Measurements from ENCODE around the gene SEC24D. TPM values are rescaled to one million over a fixed set of nuclear protein-coding genes. Genes with fewer than 3 reads are reported as not detected.
A peak's percentile ranks its signal among the peaks of the same experiment; 100 is the strongest.

SEC24D gene
- total RNA-seq, 2 experiments from 2014 or later = 25.2 to 26.4 TPM

DNA sequence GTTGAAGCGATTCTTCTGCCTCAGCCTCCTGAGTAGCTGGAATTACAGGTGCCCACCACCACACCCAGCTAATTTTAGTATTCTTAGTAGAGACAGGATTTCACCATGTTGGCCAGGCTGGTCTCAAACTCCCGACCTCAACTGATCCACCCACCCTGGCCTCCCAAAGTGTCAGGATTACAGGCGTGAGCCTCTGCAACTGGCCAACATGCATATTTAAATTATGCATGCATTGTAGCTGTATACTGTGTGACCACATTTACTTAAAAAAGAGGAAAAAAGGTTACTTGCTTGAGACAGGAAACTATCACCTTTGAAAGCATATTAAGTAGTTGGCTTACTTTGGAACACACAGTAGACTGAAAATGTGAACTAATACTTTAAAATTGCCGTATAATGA is 121.2 kb downstream of the SEC24D start:
- POLR2A ChIA-PET = no interaction called here
- TF ChIP-seq, protein P1, sequence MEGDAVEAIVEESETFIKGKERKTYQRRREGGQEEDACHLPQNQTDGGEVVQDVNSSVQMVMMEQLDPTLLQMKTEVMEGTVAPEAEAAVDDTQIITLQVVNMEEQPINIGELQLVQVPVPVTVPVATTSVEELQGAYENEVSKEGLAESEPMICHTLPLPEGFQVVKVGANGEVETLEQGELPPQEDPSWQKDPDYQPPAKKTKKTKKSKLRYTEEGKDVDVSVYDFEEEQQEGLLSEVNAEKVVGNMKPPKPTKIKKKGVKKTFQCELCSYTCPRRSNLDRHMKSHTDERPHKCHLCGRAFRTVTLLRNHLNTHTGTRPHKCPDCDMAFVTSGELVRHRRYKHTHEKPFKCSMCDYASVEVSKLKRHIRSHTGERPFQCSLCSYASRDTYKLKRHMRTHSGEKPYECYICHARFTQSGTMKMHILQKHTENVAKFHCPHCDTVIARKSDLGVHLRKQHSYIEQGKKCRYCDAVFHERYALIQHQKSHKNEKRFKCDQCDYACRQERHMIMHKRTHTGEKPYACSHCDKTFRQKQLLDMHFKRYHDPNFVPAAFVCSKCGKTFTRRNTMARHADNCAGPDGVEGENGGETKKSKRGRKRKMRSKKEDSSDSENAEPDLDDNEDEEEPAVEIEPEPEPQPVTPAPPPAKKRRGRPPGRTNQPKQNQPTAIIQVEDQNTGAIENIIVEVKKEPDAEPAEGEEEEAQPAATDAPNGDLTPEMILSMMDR (IDR thresholded peaks at IDR 0.05) = no peak
- intact Hi-C loops (cut with micrococcal nuclease) = no loop called here

DNA sequence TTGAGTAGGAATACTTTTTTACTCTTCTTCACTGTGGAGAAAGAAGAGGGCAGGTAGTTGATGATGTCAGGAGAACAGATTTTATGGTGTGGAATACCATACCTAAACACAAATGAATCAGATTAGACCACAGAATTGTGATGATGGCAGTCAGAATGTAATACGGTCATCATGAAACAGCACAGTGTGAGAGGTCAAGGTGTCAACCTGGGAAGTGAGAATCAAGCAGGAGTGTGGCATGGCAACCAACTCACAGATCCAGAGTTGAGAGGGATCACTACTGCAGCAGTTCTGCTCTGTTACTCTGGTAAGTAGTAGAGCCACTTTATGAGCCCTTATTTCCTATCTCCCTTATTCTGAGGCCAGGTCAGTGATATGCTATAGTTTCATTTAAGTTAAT is 123.1 kb downstream of the SEC24D start:
- TF ChIP-seq, protein P1 (IDR thresholded peaks at IDR 0.05) = no peak
- peak; percentile 47 for ATAC-seq
- Mint-ChIP-seq H3K27me3 (no peaks in the 10 kb centered on the region), H3K36me3 (ENCODE audit: low read depth) (peaks cover 14% of the 10 kb centered on the region), H3K4me3 (no peak overlapping the region), H3K9me3 (no peaks in the 10 kb centered on the region), H3K4me1 (ENCODE audit: low read depth) (peaks cover 12% of the 10 kb centered on the region), H3K27ac (peak overlapping the region; percentile 5)
- intact Hi-C loops (cut with micrococcal nuclease) = no loop called here
- ChIA-PET POLR2A (no interaction called here), CTCF (no interaction called here)
- no peak for DNase-seq

More for the DNA sequence above, 121.2 kb downstream of the SEC24D start:
- DNase-seq = no peak
- no peak overlapping the region for H3K27ac Mint-ChIP-seq
- H3K9me3 Mint-ChIP-seq = no peaks in the 10 kb centered on the region
- CTCF ChIA-PET = interaction anchor here (1.2 kb wide), 1 partner anchor 8 kb away, joined by 3 read pairs; no protein-coding TSS in a partner anchor
- H3K27me3 Mint-ChIP-seq = no peaks in the 10 kb centered on the region
- H3K36me3 Mint-ChIP-seq (ENCODE audit: low read depth) = peaks cover 14% of the 10 kb centered on the region
- H3K4me1 Mint-ChIP-seq (ENCODE audit: low read depth) = peaks cover 12% of the 10 kb centered on the region
- no peak overlapping the region for H3K4me3 Mint-ChIP-seq
- ATAC-seq = no peak

DNA sequence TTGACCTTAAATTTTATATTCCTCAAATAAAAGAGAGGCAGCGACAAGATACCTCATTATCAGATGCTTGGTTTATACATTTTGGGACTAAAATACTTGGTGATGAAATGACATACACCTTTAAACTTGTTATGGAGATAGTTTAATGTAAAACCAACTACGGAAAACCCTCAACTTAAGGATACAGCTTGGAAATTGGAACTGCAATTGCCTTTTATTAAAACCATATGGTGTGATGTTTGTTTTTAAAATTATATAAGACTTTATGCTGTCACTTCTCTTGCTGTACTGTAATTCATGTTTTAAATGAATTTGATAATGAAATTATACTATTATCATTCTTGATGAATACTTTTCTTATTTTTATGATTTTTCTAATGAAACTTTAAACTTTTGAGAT is 124.9 kb downstream of the SEC24D start:
- TF ChIP-seq, protein P1 (IDR thresholded peaks at IDR 0.05) = no peak
- CTCF ChIA-PET = interaction anchor here (1.2 kb wide), 1 partner anchor 35 kb away, joined by 3 read pairs; no protein-coding TSS in a partner anchor
- Mint-ChIP-seq H3K9me3 (no peaks in the 10 kb centered on the region), H3K27me3 (no peaks in the 10 kb centered on the region), H3K4me3 (no peak overlapping the region), H3K4me1 (ENCODE audit: low read depth) (peaks cover 12% of the 10 kb centered on the region), H3K27ac (no peak overlapping the region), H3K36me3 (ENCODE audit: low read depth) (peaks cover 21% of the 10 kb centered on the region)
- POLR2A ChIA-PET = no interaction called here
- ATAC-seq (no peak), DNase-seq (no peak)
- intact Hi-C loops (cut with micrococcal nuclease) = no loop called here

DNA sequence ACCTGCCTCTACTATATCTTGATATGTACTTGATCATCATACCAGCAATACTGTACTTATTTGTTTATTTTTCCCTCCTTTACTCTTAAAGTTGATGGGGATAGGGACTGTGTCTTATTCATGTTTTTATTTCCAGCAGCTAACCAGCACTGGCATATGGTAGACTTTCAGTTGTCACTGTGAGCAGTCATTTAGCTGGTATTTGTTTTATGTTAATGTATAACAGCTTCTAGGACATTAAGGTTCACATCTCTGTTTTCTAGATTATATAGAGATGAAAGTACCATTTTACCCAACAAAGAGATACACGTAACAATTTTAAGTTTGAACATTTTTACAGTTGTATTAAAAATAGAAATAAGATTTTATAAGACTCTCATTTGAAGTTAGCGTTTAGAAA is 132.8 kb downstream of the SEC24D start:
- intact Hi-C loops (cut with micrococcal nuclease) = no loop called here
- no peak for ATAC-seq
- no peaks in the 10 kb centered on the region for H3K4me1 Mint-ChIP-seq (ENCODE audit: low read depth)
- no peaks in the 10 kb centered on the region for H3K27me3 Mint-ChIP-seq
- no peaks in the 10 kb centered on the region for H3K9me3 Mint-ChIP-seq
- no peak overlapping the region for H3K4me3 Mint-ChIP-seq
- no peak for DNase-seq
- no peak overlapping the region for H3K27ac Mint-ChIP-seq
- ChIA-PET CTCF (interaction anchor here (0.7 kb wide), 1 partner anchor 170 kb away, joined by 3 read pairs; no protein-coding TSS in a partner anchor), POLR2A (no interaction called here)
- peaks cover 40% of the 10 kb centered on the region for H3K36me3 Mint-ChIP-seq (ENCODE audit: low read depth)
- TF ChIP-seq, protein P1 (IDR thresholded peaks at IDR 0.05) = no peak

DNA sequence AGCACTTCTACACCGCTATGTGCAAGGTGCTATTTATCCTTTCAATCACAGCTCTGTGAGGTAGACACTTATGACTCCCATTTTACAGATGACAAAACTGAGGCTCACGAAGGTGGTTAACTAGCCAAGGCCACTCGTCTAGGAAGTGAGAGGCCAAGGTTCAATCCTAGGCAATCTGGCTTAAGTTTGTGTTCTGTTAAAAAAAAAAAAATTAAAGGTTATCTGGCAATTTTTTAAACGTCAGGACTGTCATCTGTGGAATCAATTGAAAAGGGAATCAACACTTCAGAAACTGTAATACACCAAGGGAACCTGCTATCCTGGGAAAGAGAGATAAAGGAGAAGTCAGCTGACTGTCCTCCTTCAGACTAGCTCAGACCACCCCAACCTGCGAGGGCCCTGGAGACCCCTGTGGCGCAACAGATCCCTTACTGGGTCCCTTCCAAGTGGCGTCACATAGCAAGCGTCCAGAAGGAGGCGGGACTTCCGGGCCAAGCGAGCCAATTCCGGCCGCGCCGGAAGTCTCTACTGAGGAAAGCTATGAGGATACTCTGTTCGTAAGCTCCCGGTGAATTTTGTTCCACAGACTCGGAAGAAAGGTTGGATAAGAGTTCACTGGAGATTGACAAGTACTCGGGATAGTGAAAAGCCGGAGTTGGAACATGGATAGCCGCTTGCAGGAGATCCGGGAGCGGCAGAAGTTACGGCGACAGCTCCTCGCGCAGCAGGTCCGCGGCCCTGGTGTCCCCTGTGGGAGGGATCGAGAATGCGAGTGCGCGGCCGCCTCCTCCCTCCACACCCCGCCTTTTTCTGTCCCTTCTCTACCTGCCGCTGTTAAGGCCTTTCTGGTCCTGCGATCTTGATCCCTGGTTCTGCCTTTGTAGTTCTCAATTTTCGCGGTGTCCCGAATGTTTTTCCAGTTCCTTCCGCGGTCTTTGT is 150.8 kb downstream of the SEC24D start, which contains the start of gene METTL14:
METTL14 (plus strand) TSS at position 520 of the 939 bp plus-strand sequence; CDS start at position 663, 143 bp downstream.
- DNase-seq (peak; percentile 93), ATAC-seq (peak; percentile 98)
- Mint-ChIP-seq H3K9me3 (no peaks in the 10 kb centered on the region), H3K27ac (peak within 1 kb of the TSS; percentile 96), H3K36me3 (ENCODE audit: low read depth) (peaks cover 3% of the 10 kb centered on the region), H3K4me1 (ENCODE audit: low read depth) (peaks cover 24% of the 10 kb centered on the region), H3K4me3 (peak within 1 kb of the TSS; percentile 98), H3K27me3 (no peaks in the 10 kb centered on the region)
- TF ChIP-seq, protein P1 (IDR thresholded peaks at IDR 0.05) = no peak
- ChIA-PET POLR2A (interaction anchor here (0.7 to 1.5 kb wide), 3 partner anchors 10 to 278 kb away, joined by 3 to 9 read pairs (median 3); no protein-coding TSS in a partner anchor), CTCF (interaction anchor here (0.7 to 1.3 kb wide), 7 partner anchors 9 to 180 kb away, joined by 3 to 5 read pairs (median 3); no protein-coding TSS in a partner anchor)
- intact Hi-C loops (cut with micrococcal nuclease) = no loop called here
